ENCODE data around the gene ECHDC3. TPM values are rescaled to one million over a fixed set of nuclear protein-coding genes. Genes with fewer than 3 reads are reported as not detected.

ECHDC3 gene
- total and polyA plus RNA-seq, 2 of the 4 experiments (the other 2 are of a cell fraction) = 4.3 to 5.0 TPM

DNA sequence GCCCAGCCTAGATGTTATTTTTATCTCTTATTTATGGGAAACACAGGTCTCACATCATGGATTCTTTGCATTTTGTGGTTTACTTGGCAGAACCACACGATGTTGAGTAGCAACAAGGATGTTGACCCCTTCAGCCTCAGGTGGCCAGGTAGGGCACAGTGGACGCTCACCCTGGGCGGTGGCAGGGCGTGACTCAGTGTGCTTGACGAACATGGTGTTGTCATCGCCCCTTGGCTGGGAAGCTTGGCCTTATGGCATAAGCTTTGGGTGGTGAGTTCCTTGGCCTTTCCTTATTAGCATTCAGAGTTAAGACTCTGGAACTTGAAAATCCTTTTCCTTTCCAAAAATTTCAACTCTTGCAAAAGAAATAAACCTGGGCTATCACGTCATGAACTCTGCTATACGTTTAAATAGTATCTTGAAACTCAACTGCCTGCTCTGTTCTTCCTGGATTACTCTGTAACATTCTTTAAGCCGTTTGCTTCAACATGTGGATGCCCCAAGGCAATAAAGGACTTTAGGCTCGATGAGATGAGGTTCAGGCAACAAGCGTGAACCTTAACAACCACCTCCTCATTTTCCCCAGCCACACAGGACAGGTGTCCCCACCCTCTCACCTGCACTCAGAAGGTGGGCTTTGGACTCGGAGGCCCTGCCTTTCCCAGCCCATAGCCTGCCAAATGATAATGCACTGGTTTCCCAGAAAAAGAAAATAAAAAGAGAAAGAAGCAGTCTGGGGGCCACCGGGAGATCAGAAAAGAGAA, 22.5 kb upstream of the ECHDC3 start:
- intact Hi-C loops (cut with micrococcal nuclease) (loop anchor here (2.0 kb wide), 1 partner anchor 205 kb away; no protein-coding TSS in a partner anchor), dilution Hi-C loops (cut with HindIII; ENCODE audit: low sequenced_read_pairs, unreplicated experiment) (no loop called here), in situ Hi-C loops (cut with MboI; ENCODE audit: low sequenced_read_pairs) (loop anchor here (5.0 kb wide), 1 partner anchor 202 kb away; no protein-coding TSS in a partner anchor)
- Histone ChIP-seq H3K27me3 (ENCODE audit: control insufficient read depth, insufficient read depth, low read length) (peaks cover 5% of the 10 kb centered on the region), H3K23ac (ENCODE audit: low read depth, low read length) (no peak overlapping the region), H3K56ac (ENCODE audit: extremely low read depth, insufficient read depth, low read length) (no peak overlapping the region), H4K20me1 (ENCODE audit: insufficient read depth, low read length) (no peaks in the 10 kb centered on the region), H3K36me3 (ENCODE audit: control insufficient read depth, insufficient read depth, low read length) (no peaks in the 10 kb centered on the region), H2AFZ (replicated peaks; ENCODE audit: low read length, poor library complexity) (no peak overlapping the region), H3K4ac (ENCODE audit: low read depth, low read length) (no peak overlapping the region), H3K14ac (replicated peaks; ENCODE audit: low read depth, low read length) (no peak overlapping the region), H4K5ac (ENCODE audit: low read depth, low read length) (no peak overlapping the region), H3K9me1 (ENCODE audit: insufficient read depth, low read length) (no peaks in the 10 kb centered on the region; the same call in 1 of the 2 replicates), H2AK5ac (ENCODE audit: low read depth, low read length) (no peak overlapping the region), H3K18ac (ENCODE audit: low read depth, low read length) (no peak overlapping the region), H2BK20ac (ENCODE audit: low read depth, low read length) (no peak overlapping the region), H3K79me1 (ENCODE audit: low read depth in 1 of 2, low read length in 2 of 2) (no peaks in the 10 kb centered on the region), H2BK120ac (ENCODE audit: low read depth, low read length) (no peak overlapping the region), H4K91ac (ENCODE audit: insufficient read depth, low read depth, low read length) (no peak overlapping the region), H3K27ac (ENCODE audit: insufficient read depth, low read length) (no peak overlapping the region), H3K4me1 (ENCODE audit: control insufficient read depth, insufficient read depth, low read length) (no peaks in the 10 kb centered on the region), H3K9ac (ENCODE audit: low read depth, low read length) (no peak overlapping the region), H2AK9ac (replicated peaks; ENCODE audit: low read depth, low read length, poor library complexity) (no peak overlapping the region), H2BK15ac (ENCODE audit: low read depth, low read length) (no peak overlapping the region), H3K4me3 (ENCODE audit: insufficient read depth, low read depth, low read length) (no peak overlapping the region), H3K9me3 (ENCODE audit: control insufficient read depth, insufficient read depth, low read length) (peaks cover 3% of the 10 kb centered on the region; the same call in 1 of the 2 replicates), H4K8ac (ENCODE audit: low read depth in 2 of 2, low read length in 2 of 2) (no peak overlapping the region), H2BK5ac (ENCODE audit: low read depth, low read length, poor library complexity, severe bottlenecking) (no peak overlapping the region), H3K4me2 (ENCODE audit: low read depth, low read length) (no peak overlapping the region)
- 67% methylated on average over 1 of the region's 13 CpGs; no CpG with 5 or more reads in 1 of the 2 experiments for WGBS, 2 experiments (ENCODE audit: extremely low coverage in 2 of 2, insufficient read length in 1 of 2)
- BruUV-seq (replicated peaks) = no TSS peak
- ATAC-seq (ENCODE audit: low read depth) = no peak
- DNase-seq = no peak
- POLR2A ChIA-PET (ENCODE audit: unreplicated experiment) = no interaction called here
- CTCF ChIA-PET = no interaction called here
- TF ChIP-seq FOS (IDR thresholded peaks at IDR 0.05; ENCODE audit: low read depth, low read length) (no peak), BHLHE40 (IDR thresholded peaks at IDR 0.05; ENCODE audit: low read depth, low read length) (no peak), CHD1 (IDR thresholded peaks at IDR 0.05; ENCODE audit: low read depth, low read length) (no peak), MAFK (IDR thresholded peaks at IDR 0.05; ENCODE audit: low read depth, low read length) (no peak), RCOR1 (IDR thresholded peaks at IDR 0.05; ENCODE audit: insufficient replicate concordance, low read length) (no peak), SMC3 (IDR thresholded peaks at IDR 0.05; ENCODE audit: low read depth, low read length) (no peak), RFX5 (IDR thresholded peaks at IDR 0.05; ENCODE audit: low read depth, low read length) (no peak), POLR2A (IDR thresholded peaks at IDR 0.05; ENCODE audit: low read depth, low read length) (no peak), MXI1 (IDR thresholded peaks at IDR 0.05; ENCODE audit: borderline replicate concordance, low read depth, low read length) (no peak), NFE2L2 (IDR thresholded peaks at IDR 0.05; ENCODE audit: low read depth, low read length) (no peak), MAZ (IDR thresholded peaks at IDR 0.05; ENCODE audit: borderline replicate concordance, low read depth, low read length) (no peak), CEBPB (IDR thresholded peaks at IDR 0.05; ENCODE audit: low read depth, low read length) (no peak)
- TF ChIP-seq, protein P1, sequence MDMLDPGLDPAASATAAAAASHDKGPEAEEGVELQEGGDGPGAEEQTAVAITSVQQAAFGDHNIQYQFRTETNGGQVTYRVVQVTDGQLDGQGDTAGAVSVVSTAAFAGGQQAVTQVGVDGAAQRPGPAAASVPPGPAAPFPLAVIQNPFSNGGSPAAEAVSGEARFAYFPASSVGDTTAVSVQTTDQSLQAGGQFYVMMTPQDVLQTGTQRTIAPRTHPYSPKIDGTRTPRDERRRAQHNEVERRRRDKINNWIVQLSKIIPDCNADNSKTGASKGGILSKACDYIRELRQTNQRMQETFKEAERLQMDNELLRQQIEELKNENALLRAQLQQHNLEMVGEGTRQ (IDR thresholded peaks at IDR 0.05; ENCODE audit: low read depth, low read length) = no peak
- TF ChIP-seq, protein P2, sequence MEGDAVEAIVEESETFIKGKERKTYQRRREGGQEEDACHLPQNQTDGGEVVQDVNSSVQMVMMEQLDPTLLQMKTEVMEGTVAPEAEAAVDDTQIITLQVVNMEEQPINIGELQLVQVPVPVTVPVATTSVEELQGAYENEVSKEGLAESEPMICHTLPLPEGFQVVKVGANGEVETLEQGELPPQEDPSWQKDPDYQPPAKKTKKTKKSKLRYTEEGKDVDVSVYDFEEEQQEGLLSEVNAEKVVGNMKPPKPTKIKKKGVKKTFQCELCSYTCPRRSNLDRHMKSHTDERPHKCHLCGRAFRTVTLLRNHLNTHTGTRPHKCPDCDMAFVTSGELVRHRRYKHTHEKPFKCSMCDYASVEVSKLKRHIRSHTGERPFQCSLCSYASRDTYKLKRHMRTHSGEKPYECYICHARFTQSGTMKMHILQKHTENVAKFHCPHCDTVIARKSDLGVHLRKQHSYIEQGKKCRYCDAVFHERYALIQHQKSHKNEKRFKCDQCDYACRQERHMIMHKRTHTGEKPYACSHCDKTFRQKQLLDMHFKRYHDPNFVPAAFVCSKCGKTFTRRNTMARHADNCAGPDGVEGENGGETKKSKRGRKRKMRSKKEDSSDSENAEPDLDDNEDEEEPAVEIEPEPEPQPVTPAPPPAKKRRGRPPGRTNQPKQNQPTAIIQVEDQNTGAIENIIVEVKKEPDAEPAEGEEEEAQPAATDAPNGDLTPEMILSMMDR (conservative IDR thresholded peaks at IDR 0.05; ENCODE audit: low read depth, low read length) = no peak
- TF ChIP-seq, protein P3, sequence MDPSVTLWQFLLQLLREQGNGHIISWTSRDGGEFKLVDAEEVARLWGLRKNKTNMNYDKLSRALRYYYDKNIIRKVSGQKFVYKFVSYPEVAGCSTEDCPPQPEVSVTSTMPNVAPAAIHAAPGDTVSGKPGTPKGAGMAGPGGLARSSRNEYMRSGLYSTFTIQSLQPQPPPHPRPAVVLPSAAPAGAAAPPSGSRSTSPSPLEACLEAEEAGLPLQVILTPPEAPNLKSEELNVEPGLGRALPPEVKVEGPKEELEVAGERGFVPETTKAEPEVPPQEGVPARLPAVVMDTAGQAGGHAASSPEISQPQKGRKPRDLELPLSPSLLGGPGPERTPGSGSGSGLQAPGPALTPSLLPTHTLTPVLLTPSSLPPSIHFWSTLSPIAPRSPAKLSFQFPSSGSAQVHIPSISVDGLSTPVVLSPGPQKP (IDR thresholded peaks at IDR 0.05; ENCODE audit: borderline replicate concordance, low read depth, low read length) = no peak

All from IMR-90 (cell line).